CD14-positive monocyte (primary cell): ENCODE results near the gene DPF3. TPM values are rescaled to one million over a fixed set of nuclear protein-coding genes. Genes with fewer than 3 reads are reported as not detected.

Experiments
- DNase-seq, 3 donors: peaks; one replicate each; pipeline ENCODE4 v3.0.0-alpha.2; 2011 to 2022
- H2AFZ ChIP-seq: 2 replicates; pipeline ENCODE4 v1.6.0; 2012; ENCODE audit warnings: mild to moderate bottlenecking, low read depth, low read length, inconsistent platforms; ENCODE audit not compliant: insufficient read depth, poor library complexity, severe bottlenecking
- H3K27ac ChIP-seq, 2 donors: 1 replicate in 1 of 2; 2 replicates in 1 of 2; pipeline ENCODE4 v1.5.1; 2012 to 2013; ENCODE audit warnings: low read length in 2 of 2, control low read depth in 1 of 2, inconsistent platforms in 1 of 2, low read depth in 1 of 2, mild to moderate bottlenecking in 1 of 2
- H3K27me3 ChIP-seq, 2 donors: one replicate each; pipeline versions ENCODE4 v1.6.0 to v1.6.1; 2011 to 2013; ENCODE audit warnings: low read length in 2 of 2; ENCODE audit not compliant: control insufficient read depth in 2 of 2, insufficient read depth in 2 of 2
- H3K36me3 ChIP-seq, 2 donors: replicated peaks in 1 of 2; 1 replicate in 1 of 2; 2 replicates in 1 of 2; pipeline versions ENCODE4 v1.5.1 to v1.6.1; 2012 to 2013; ENCODE audit warnings: low read length in 2 of 2, control low read depth in 1 of 2, inconsistent platforms in 1 of 2, mild to moderate bottlenecking in 1 of 2; ENCODE audit not compliant: insufficient read depth in 2 of 2, control insufficient read depth in 1 of 2
- H3K4me1 ChIP-seq, 2 donors: 1 replicate in 1 of 2; 2 replicates in 1 of 2; pipeline versions ENCODE4 v1.5.1 to v1.6.1; 2012 to 2013; ENCODE audit warnings: low read length in 2 of 2, control low read depth in 1 of 2, inconsistent platforms in 1 of 2, mild to moderate bottlenecking in 1 of 2, moderate library complexity in 1 of 2; ENCODE audit not compliant: insufficient read depth in 2 of 2, control insufficient read depth in 1 of 2
- H3K4me2 ChIP-seq: replicated peaks from 2 replicates; pipeline ENCODE3; 2012; ENCODE audit warnings: low read length, moderate library complexity, mild to moderate bottlenecking; ENCODE audit not compliant: poor library complexity, severe bottlenecking; ENCODE audit errors: extremely low read depth
- H3K4me3 ChIP-seq, 3 experiments: fragments of 200-600 bp in 1 of 3; sonication (generic) in 1 of 3; replicated peaks in 1 of 3; 1 replicate in 2 of 3; 2 replicates in 1 of 3; pipeline ENCODE4 v1.5.1; 2011 to 2013; ENCODE audit warnings: low read length in 3 of 3, mild to moderate bottlenecking in 3 of 3, control low read depth in 2 of 3, low read depth in 2 of 3, inconsistent platforms in 1 of 3, moderate library complexity in 1 of 3
- H3K79me2 ChIP-seq: 2 replicates; pipeline ENCODE4 v1.6.0; 2012; ENCODE audit warnings: mild to moderate bottlenecking, control low read depth, inconsistent platforms, low read length, moderate library complexity; ENCODE audit not compliant: insufficient read depth
- H3K9ac ChIP-seq: 2 replicates; pipeline ENCODE4 v1.6.0; 2017; ENCODE audit warnings: low read length, mild to moderate bottlenecking; ENCODE audit not compliant: insufficient read depth, poor library complexity, severe bottlenecking
- H3K9me3 ChIP-seq, 2 donors: replicated peaks in 1 of 2; 1 replicate in 1 of 2; 2 replicates in 1 of 2; pipeline versions ENCODE4 v1.5.1 to v1.6.1; 2012 to 2013; ENCODE audit warnings: low read length in 2 of 2, control low read depth in 1 of 2; ENCODE audit not compliant: control insufficient read depth in 1 of 2, insufficient read depth in 1 of 2
- H4K20me1 ChIP-seq: 2 replicates; pipeline ENCODE4 v1.6.0; 2012; ENCODE audit warnings: mild to moderate bottlenecking, low read length, control low read depth, moderate library complexity; ENCODE audit not compliant: insufficient read depth
- H3K27ac Mint-ChIP-seq, 7 donors: one replicate each; pipeline ENCODE4 v1.8.0; 2020; ENCODE audit warnings: mild to moderate bottlenecking in 7 of 7, mixed read lengths in 7 of 7, moderate library complexity in 6 of 7, inconsistent platforms in 2 of 7
- H3K27me3 Mint-ChIP-seq, 3 donors: one replicate each; pipeline ENCODE4 v1.8.0; 2021 to 2022; ENCODE audit warnings: low read depth in 3 of 3, mild to moderate bottlenecking in 3 of 3, mixed read lengths in 3 of 3, moderate library complexity in 3 of 3, inconsistent platforms in 1 of 3
- H3K36me3 Mint-ChIP-seq, 2 donors: one replicate each; pipeline ENCODE4 v1.8.0; 2020; ENCODE audit warnings: mixed read lengths in 2 of 2, inconsistent platforms in 1 of 2, mild to moderate bottlenecking in 1 of 2
- H3K4me1 Mint-ChIP-seq: one replicate; pipeline ENCODE4 v1.8.0; 2020; ENCODE audit warnings: mild to moderate bottlenecking, mixed read lengths
- H3K4me3 Mint-ChIP-seq, 2 donors: one replicate each; pipeline ENCODE4 v1.8.0; 2020; ENCODE audit warnings: mild to moderate bottlenecking in 2 of 2, mixed read lengths in 2 of 2, moderate library complexity in 1 of 2
- H3K9me3 Mint-ChIP-seq, 7 donors: one replicate each; pipeline ENCODE4 v1.8.0; 2020 to 2022; ENCODE audit warnings: mixed read lengths in 7 of 7, mild to moderate bottlenecking in 6 of 7, moderate library complexity in 6 of 7, inconsistent platforms in 2 of 7
- WGBS: methylation state at CpG from one replicate; pipeline ENCODE4 v1.1.5; 2013; ENCODE audit warnings: missing lambda C conversion rate; ENCODE audit not compliant: insufficient coverage; 5-methylcytosine and 5-hydroxymethylcytosine counted together
- intact Hi-C, 2 donors: fragments of 100-400 bp; cut with micrococcal nuclease; formaldehyde crosslinking; loops; one replicate each; pipeline versions ENCODE4 v1.15.0 to v1.15.1; 2023
- polyA plus RNA-seq, 3 donors: library from polyadenylated mRNA; depleted of rRNA in 1 of 3; unstranded in 2 of 3; stranded (reverse) in 1 of 3; fragments of 300-500 nt in 2 of 3; fragments of >200 nt in 1 of 3; fragmentation: Illumina TruSeq in 2 of 3; gene quantifications; 1 replicate in 2 of 3; 2 replicates in 1 of 3; pipeline ENCODE4 v1.2.3, GENCODE V29; 2012 to 2021
- TF ChIP-seq, protein P1 (sequence below): fragments of 200-600 bp; IDR thresholded peaks from one replicate; pipeline ENCODE4 v1.8.0; 2022; ENCODE audit warnings: antibody characterized with exemption, mild to moderate bottlenecking

The DPF3 gene
- polyA plus RNA-seq, 3 donors, result 0.33 to 0.39 TPM; not detected in 1

DNA sequence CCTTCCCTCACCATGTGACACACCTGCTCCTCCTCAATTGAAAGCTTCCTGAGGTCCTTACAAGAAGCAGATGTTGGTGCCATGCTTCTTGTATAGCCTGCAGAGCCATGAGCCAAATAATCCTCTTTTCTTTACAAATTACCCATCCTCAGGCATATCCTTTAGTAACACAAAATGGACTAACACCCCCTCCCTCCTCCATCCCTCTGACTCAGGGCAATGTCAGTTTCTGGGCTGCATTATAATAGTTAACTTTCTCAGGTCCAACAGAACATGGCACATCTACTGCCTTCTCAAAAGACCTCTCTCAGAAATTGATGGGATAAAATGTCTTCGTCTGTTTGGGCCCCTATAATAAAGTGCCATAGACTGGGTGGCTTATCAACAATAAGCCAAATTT, 287.0 kb downstream of the DPF3 start:
- no peaks in the 10 kb centered on the region for H3K27me3 ChIP-seq
- no CpG with 5 or more reads among the region's 1 CpG for WGBS
- Mint-ChIP-seq H3K4me3 (no peak overlapping the region), H3K4me1 (no peaks in the 10 kb centered on the region), H3K36me3 (no peaks in the 10 kb centered on the region), H3K27me3 (peaks cover 5 to 13% (median 8%) of the 10 kb centered on the region in 3 donors), H3K9me3 (peaks cover 0 to 2% (median 0%) of the 10 kb centered on the region in 7 donors), H3K27ac (no peak overlapping the region)
- no peak overlapping the region for H3K9ac ChIP-seq
- no peak overlapping the region for H3K4me3 ChIP-seq
- H4K20me1 ChIP-seq, result no peaks in the 10 kb centered on the region
- no peak overlapping the region for H3K27ac ChIP-seq
- H3K9me3 ChIP-seq, result no peaks in the 10 kb centered on the region
- no peak overlapping the region for H3K4me2 ChIP-seq
- intact Hi-C loops, result no loop called here
- no peaks in the 10 kb centered on the region for H3K4me1 ChIP-seq
- H3K36me3 ChIP-seq, result no peaks in the 10 kb centered on the region
- H2AFZ ChIP-seq, result no peak overlapping the region
- no peaks in the 10 kb centered on the region for H3K79me2 ChIP-seq
- TF ChIP-seq, protein P1, sequence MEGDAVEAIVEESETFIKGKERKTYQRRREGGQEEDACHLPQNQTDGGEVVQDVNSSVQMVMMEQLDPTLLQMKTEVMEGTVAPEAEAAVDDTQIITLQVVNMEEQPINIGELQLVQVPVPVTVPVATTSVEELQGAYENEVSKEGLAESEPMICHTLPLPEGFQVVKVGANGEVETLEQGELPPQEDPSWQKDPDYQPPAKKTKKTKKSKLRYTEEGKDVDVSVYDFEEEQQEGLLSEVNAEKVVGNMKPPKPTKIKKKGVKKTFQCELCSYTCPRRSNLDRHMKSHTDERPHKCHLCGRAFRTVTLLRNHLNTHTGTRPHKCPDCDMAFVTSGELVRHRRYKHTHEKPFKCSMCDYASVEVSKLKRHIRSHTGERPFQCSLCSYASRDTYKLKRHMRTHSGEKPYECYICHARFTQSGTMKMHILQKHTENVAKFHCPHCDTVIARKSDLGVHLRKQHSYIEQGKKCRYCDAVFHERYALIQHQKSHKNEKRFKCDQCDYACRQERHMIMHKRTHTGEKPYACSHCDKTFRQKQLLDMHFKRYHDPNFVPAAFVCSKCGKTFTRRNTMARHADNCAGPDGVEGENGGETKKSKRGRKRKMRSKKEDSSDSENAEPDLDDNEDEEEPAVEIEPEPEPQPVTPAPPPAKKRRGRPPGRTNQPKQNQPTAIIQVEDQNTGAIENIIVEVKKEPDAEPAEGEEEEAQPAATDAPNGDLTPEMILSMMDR, result no peak
- DNase-seq, result no peak

DNA sequence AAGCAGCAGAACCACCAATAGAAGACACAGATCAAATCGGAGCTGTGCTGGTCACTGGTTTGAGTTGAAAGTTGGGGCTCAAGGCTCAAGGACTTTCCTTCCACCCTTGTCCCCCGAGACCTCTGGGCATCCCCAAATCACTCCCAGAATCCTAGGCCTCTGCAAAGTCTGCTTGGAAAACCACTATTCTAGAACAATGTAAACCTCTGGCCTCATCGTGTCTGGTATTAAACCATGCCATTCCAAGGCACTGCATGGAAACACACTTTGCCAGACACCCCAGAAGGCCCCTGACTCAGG, 288.0 kb downstream of the DPF3 start:
- TF ChIP-seq, protein P1, result no peak
- intact Hi-C loops, result no loop called here
- 92% methylated on average over 2 of the region's 3 CpGs for WGBS

More for the DNA sequence above, 288.0 kb downstream of the DPF3 start:
- no peak for DNase-seq
- H3K79me2 ChIP-seq, result no peaks in the 10 kb centered on the region
- H3K27me3 ChIP-seq, result no peaks in the 10 kb centered on the region
- no peaks in the 10 kb centered on the region for H3K9me3 ChIP-seq
- Mint-ChIP-seq H3K4me1 (no peaks in the 10 kb centered on the region), H3K27ac (no peak overlapping the region), H3K36me3 (no peaks in the 10 kb centered on the region), H3K9me3 (peaks cover 0 to 2% (median 0%) of the 10 kb centered on the region in 7 donors), H3K27me3 (peaks cover 7 to 16% (median 14%) of the 10 kb centered on the region in 3 donors), H3K4me3 (no peak overlapping the region)
- no peaks in the 10 kb centered on the region for H3K4me1 ChIP-seq
- no peak overlapping the region for H3K27ac ChIP-seq
- H4K20me1 ChIP-seq, result no peaks in the 10 kb centered on the region
- no peak overlapping the region for H3K4me2 ChIP-seq
- H3K9ac ChIP-seq, result no peak overlapping the region
- no peak overlapping the region for H2AFZ ChIP-seq
- H3K36me3 ChIP-seq, result no peaks in the 10 kb centered on the region
- H3K4me3 ChIP-seq, result no peak overlapping the region
